Tibial artery (tissue), 4 donors: ENCODE measurements around the gene RNF220.

Experiments
- DNase-seq, 2 donors: peaks; one replicate each; pipeline ENCODE4 v3.0.0-alpha.2; 2019
- H3K27ac ChIP-seq, 2 donors: fragments of 200-600 bp; sonication (generic) in 1 of 2; 1 replicate in 1 of 2; 2 replicates in 1 of 2; pipeline ENCODE4 v1.5.1; 2018 to 2019; ENCODE audit warnings: mild to moderate bottlenecking in 1 of 2
- H3K27me3 ChIP-seq, 2 donors: fragments of 200-600 bp; sonication (generic) in 1 of 2; one replicate each; pipeline versions ENCODE4 v1.5.1 to v1.6.0; 2016 to 2019
- H3K36me3 ChIP-seq, 3 donors: fragments of 200-600 bp; sonication (generic) in 2 of 3; one replicate each; pipeline ENCODE4 v1.5.1; 2016 to 2019; ENCODE audit warnings: mild to moderate bottlenecking in 2 of 3
- H3K4me1 ChIP-seq, 4 donors: fragments of 200-600 bp; sonication (generic) in 2 of 4; 1 replicate in 3 of 4; 2 replicates in 1 of 4; pipeline ENCODE4 v1.5.1; 2016 to 2019
- H3K4me3 ChIP-seq, 2 donors: fragments of 200-600 bp; sonication (generic) in 1 of 2; 1 replicate in 1 of 2; 2 replicates in 1 of 2; pipeline ENCODE4 v1.5.1; 2018 to 2019; ENCODE audit warnings: mild to moderate bottlenecking in 2 of 2
- H3K9me3 ChIP-seq, 3 donors: fragments of 200-600 bp; sonication (generic) in 1 of 3; one replicate each; pipeline ENCODE4 v1.5.1; 2016 to 2019
- intact Hi-C: fragments of 100-400 bp; cut with DNase I; formaldehyde crosslinking; loops from one replicate; pipeline ENCODE4 v1.15.0; 2023; ENCODE audit warnings: low total_unique reads
- TF ChIP-seq, protein P1 (sequence below), 2 experiments: fragments of 200-600 bp in 1 of 2; fragments of 450-650 bp in 1 of 2; IDR thresholded peaks; one replicate each; pipeline ENCODE4 v1.5.1; 2017 to 2019; ENCODE audit warnings: antibody characterized with exemption in 2 of 2, mild to moderate bottlenecking in 1 of 2, moderate library complexity in 1 of 2

Gene RNF220

GRCh38 chr1:44476891-44477290 is 71.8 kb downstream of the RNF220 start:
- no peaks in the 10 kb centered on the region for H3K36me3 ChIP-seq
- no peaks in the 10 kb centered on the region for H3K9me3 ChIP-seq
- no peak for DNase-seq
- intact Hi-C loops, result no loop called here
- no peak overlapping the region for H3K4me3 ChIP-seq
- H3K27me3 ChIP-seq, result peaks cover 0 to 4% of the 10 kb centered on the region in 2 donors
- no peak overlapping the region for H3K27ac ChIP-seq
- H3K4me1 ChIP-seq, result peaks cover 0 to 8% (median 0%) of the 10 kb centered on the region in 4 donors
- TF ChIP-seq, protein P1, sequence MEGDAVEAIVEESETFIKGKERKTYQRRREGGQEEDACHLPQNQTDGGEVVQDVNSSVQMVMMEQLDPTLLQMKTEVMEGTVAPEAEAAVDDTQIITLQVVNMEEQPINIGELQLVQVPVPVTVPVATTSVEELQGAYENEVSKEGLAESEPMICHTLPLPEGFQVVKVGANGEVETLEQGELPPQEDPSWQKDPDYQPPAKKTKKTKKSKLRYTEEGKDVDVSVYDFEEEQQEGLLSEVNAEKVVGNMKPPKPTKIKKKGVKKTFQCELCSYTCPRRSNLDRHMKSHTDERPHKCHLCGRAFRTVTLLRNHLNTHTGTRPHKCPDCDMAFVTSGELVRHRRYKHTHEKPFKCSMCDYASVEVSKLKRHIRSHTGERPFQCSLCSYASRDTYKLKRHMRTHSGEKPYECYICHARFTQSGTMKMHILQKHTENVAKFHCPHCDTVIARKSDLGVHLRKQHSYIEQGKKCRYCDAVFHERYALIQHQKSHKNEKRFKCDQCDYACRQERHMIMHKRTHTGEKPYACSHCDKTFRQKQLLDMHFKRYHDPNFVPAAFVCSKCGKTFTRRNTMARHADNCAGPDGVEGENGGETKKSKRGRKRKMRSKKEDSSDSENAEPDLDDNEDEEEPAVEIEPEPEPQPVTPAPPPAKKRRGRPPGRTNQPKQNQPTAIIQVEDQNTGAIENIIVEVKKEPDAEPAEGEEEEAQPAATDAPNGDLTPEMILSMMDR (IDR thresholded peaks at IDR 0.05), result no peak

DNA sequence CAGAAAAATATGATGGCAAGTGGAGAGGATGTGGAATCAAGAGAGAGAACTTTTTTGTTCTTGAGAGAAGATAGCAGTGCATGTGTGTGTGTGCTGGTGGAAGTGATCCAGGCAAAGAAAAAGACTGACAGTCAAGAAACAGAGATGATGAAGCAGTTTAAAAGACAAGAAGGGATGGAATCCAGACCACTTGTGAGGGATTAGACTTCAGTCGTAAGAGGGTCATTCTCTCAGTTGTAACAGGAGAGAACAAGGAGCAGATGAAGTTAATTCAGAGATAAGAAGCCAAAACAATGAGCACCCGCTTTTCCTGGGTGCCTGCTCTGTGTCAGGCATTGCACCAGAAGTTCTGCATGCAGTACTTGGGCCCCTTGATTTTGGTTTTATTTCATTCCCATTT is 76.6 kb downstream of the RNF220 start:
- no peak overlapping the region for H3K27ac ChIP-seq
- DNase-seq, result no peak
- intact Hi-C loops, result no loop called here
- H3K9me3 ChIP-seq, result no peaks in the 10 kb centered on the region
- H3K27me3 ChIP-seq, result peaks cover 0 to 4% of the 10 kb centered on the region in 2 donors
- no peaks in the 10 kb centered on the region for H3K36me3 ChIP-seq
- no peak overlapping the region for H3K4me3 ChIP-seq
- peaks cover 0 to 31% (median 19%) of the 10 kb centered on the region in 4 donors for H3K4me1 ChIP-seq
- TF ChIP-seq, protein P1 (IDR thresholded peaks at IDR 0.05), result no peak

DNA sequence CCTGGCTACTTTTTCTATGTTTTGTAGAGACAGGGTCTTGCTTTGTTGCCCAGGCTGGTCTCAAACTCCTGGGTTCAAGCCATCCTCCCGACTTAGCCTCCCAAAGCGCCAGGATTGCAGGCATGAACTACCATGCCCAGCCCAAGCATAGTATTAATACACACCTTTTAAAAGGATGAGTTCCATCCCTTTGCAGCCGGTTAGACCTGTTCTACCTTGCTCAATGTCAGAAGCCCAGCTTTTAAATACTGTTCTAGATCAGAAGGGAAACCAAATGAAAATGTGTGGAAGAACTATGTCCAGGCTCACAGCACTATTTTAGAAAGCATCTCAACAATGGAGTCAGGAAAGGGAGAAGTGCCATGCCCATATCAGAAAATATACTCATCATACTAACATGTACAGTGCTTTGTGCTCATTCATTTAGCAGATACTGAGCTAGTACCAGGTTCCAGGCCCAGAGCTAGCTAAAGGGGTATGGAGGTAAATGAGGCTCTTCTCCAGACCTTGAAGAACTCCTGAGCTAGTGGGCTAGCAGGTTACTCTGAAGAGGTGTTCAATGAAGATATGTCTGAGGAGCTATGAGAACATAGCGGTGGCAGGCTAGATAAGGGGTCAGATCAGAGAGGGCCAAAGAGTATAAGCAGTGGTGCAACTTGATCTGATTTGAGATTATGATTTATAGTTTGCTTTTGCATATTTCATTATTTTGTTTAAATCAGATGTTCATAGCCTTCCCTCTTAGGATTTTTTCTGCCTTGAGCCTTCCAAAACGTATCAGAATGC is 78.2 kb downstream of the RNF220 start:
- H3K9me3 ChIP-seq, result no peaks in the 10 kb centered on the region
- TF ChIP-seq, protein P1 (IDR thresholded peaks at IDR 0.05), result no peak
- intact Hi-C loops, result no loop called here
- no peaks in the 10 kb centered on the region for H3K36me3 ChIP-seq
- peak overlapping the region in 1 of 2 donors; percentile 77 for H3K27ac ChIP-seq
- no peak overlapping the region for H3K4me3 ChIP-seq
- H3K27me3 ChIP-seq, result peaks cover 0 to 4% of the 10 kb centered on the region in 2 donors
- peaks cover 0 to 33% (median 19%) of the 10 kb centered on the region in 4 donors for H3K4me1 ChIP-seq
- no peak for DNase-seq

DNA sequence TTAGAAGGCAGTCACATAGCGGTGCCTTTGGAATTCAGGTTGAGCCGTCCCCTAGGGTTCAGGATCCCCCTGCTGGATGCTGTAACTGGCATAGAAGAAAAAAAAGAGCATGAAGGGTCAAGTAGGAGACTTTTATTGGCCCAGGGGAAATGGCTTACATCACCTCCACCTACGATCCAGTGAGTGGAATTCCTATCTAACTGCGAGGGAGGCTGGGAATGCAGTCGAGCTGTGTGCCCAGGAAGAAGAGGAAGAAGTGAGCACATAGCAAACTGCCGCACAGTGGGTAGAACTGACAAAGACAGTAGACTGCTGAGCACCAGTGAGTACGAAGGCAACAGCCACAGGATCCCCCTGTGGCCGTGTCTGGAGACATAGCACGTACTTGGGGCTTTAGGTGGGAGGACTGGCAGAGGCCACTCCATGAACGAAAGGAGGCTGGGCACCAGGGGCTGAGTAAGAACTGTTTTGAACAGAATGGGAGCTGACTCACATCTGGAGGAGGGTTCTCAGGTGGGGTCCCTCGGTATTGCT is 79.2 kb downstream of the RNF220 start:
- TF ChIP-seq, protein P1 (IDR thresholded peaks at IDR 0.05), result no peak
- no peak for DNase-seq
- intact Hi-C loops, result no loop called here
- peak overlapping the region; percentile 61 to 77 for H3K27ac ChIP-seq
- H3K36me3 ChIP-seq, result no peaks in the 10 kb centered on the region
- peaks cover 0 to 4% of the 10 kb centered on the region in 2 donors for H3K27me3 ChIP-seq
- no peak overlapping the region for H3K4me3 ChIP-seq
- peaks cover 0 to 33% (median 19%) of the 10 kb centered on the region in 4 donors for H3K4me1 ChIP-seq
- no peaks in the 10 kb centered on the region for H3K9me3 ChIP-seq

DNA sequence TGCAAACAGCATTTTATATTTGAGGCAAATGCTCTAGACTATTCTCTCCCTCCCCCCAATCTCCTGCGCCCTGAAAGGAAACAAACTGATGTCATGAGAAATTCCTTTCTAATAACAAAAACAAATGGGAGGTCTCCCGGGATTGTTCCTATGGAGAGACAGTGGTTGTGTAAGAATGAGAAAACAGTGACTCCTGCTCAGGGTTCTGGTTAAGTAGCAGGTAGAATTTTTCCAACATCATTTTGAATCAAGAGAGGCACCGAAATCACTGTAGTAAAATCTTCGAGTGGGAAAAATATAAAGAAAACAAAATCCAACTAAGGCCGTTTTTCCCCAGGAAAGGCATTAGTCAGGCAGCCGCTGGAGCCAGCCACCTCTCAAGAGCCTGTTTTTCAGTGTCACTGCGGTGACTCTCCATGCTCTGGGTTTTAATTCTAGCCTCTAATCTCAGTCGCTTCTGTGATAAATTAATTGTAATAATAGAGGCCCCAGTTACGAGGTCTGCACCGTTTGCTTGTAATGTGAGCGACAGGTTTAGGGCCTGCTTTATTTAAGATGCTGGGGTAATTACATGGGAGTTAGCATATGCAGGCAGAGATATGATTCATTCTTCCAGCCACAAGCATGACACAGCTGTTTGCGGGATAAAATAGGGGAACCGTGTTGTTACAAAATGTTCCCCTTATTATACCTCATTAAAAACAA is 80.3 kb downstream of the RNF220 start:
- H3K36me3 ChIP-seq, result no peaks in the 10 kb centered on the region
- TF ChIP-seq, protein P1 (IDR thresholded peaks at IDR 0.05), result no peak
- H3K4me1 ChIP-seq, result peaks cover 0 to 33% (median 19%) of the 10 kb centered on the region in 4 donors
- peak overlapping the region; percentile 0 to 2 for H3K4me3 ChIP-seq
- peak in 1 of 2 donors; percentile 36 for DNase-seq
- H3K27ac ChIP-seq, result peak overlapping the region; percentile 61 to 77
- intact Hi-C loops, result no loop called here
- H3K27me3 ChIP-seq, result peaks cover 0 to 4% of the 10 kb centered on the region in 2 donors
- H3K9me3 ChIP-seq, result no peaks in the 10 kb centered on the region
